GM18868 (cell line): ENCODE measurements around the gene TRIM25.
A peak's percentile ranks its signal among the peaks of the same experiment; 100 is the strongest.

Experiments
- ATAC-seq: cut with Tn5 transposase; IDR thresholded peaks from one replicate; pipeline ENCODE4 v1.9.1; 2021; ENCODE audit warnings: mild to moderate bottlenecking, moderate library complexity; ENCODE audit not compliant: unreplicated experiment

Gene TRIM25

DNA sequence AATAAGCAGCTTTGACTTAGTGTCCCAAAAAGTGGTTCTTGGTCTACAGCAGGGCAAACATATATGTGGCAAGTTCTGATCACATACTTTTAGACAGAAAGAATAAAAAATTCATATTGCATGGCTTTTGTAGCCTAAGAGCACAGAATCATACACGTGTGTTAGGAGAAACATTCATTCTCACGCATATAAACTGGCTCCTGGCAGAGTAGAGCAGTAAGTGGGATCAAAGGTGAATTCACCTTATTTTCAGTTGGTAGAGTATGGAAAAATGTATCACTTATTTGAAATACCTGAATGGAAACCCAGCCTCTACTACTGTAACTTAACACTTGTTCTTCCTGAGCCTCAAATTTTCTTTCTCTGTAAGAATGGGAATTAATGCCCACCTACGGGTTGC lies 45.1 kb downstream of the TRIM25 start:
- ATAC-seq = no peak

DNA sequence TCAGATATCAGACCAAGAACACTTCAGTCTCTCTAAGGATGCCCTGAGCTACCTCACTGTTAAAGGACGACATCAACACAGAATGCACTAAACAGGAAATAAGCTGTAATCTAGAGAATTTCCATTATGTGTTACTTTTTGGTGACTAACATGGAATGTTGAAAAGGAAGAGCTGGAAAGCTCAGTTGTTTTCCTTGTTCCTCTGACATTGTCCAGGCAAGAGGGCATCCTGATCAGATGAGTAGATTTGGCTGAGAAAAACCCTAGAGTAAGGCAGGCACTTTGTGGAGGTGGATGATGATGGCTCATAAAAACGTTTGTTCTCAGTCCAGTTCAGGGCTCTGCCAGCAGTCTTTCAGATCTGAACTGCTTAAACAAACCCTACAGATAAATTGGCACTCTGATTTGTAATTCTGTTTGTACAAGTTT lies 45.9 kb downstream of the TRIM25 start:
- no peak for ATAC-seq

DNA sequence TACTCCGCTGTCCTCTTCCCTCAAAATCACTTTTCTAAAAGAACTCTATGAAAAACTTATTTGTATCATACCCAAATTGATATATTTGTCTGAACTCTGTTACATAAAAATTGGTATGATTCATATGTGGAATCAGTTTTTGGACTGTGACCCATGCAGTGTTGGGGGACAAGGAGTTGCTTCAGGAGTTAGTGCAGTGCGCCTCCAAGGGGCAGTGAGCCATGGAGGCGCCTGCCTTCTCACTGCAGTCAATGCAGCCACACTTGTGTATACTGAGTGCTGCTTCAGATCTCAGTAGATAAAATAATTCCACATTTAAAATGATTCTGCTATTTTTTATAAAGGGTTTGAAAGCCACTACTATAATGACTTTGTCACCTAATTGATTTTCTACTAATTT lies 47.4 kb downstream of the TRIM25 start:
- peak; percentile 45 for ATAC-seq

DNA sequence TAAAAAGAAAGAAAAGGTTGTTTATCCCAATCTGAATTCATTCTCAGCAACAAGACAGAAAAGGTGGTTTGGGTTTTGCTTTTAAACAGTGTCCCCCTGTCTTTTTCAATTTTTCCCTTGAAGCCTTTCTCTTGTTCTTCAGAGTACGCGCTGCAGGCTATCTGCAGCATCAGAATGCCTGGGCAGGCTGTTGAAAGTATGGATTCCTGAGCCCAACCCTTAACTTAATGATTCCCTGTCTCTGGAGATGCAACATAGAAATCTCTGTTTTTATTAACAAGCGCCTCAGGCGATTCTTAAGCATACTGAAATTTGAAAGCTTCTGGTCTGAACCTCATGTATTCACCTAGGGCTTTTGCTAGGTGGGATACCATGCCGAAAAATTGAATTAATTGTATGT lies 47.8 kb downstream of the TRIM25 start:
- no peak for ATAC-seq

DNA sequence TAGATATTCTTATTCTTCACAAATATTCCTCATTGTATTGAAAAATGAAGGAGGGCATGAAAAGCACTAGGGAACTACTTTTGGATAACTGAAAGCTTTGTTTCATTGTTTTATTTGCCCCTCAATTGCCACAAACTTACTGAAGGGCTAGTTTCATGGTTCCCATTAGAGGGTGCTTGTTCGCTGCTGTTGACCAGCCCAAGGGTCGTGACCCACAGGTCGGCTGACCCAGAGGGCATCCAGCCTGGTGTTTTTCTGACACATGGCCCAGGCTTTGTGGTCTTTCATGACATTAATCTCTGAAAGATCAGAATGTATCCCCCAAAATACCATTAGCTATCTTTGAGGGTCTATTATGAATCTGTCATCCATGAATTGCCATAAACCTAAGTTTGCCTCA lies 49.9 kb downstream of the TRIM25 start:
- ATAC-seq = no peak

DNA sequence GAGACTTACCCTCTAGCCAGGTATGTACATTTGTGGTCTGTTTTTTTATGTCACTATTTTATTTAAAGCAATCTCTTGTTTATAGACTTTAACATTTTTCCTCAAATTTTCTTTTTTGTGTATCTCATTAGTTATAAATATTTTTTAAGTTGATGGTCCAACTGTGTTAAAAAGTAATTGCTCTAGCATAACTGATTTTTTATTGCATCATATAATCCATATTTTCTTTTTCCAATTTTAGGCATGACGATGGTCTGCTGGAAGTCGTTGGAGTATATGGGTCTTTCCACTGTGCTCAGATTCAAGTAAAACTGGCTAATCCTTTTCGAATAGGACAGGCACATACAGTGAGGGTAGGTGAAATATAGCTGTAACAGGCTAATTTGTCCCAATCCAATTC lies 52.0 kb downstream of the TRIM25 start:
- ATAC-seq = no peak

DNA sequence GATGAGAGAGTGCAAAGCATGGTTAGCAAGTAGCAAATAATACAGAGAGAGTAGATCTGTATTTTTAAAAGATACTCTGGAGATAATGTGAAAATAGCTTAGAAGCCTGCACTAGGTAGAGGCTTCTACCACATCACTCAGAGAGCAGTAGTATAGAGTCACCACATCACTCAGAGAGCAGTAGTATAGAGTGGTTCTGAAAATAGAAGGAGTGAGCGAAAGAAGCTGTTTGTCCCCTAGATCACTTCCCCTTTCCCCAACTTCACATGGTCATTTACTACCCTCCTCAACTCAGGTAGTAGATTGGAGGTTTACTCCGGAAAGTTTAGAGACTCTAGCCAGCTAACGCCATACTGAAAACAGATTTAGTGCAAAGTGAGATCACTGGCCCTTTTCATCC lies 62.8 kb downstream of the TRIM25 start:
- peak; percentile 98 for ATAC-seq

DNA sequence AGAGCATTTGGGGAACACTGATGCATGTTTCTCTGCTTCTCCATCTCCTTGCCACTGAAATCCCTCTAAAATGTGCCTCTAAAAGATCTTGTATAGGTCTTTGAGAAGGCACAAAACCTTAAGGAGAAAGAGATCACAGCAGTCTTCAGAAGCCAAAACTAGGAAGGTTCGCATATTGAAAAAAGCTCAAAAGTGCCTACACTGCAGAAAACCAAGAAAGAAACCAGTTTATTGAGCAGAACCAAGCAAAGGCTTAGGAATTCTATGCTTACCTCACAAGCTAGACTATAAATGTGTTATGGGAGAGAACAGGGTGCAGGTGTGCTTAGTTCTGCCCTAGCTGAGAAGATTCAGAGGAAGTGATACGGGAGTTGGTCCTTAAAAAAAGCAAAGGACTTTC lies 63.3 kb downstream of the TRIM25 start:
- ATAC-seq = peak; percentile 21

DNA sequence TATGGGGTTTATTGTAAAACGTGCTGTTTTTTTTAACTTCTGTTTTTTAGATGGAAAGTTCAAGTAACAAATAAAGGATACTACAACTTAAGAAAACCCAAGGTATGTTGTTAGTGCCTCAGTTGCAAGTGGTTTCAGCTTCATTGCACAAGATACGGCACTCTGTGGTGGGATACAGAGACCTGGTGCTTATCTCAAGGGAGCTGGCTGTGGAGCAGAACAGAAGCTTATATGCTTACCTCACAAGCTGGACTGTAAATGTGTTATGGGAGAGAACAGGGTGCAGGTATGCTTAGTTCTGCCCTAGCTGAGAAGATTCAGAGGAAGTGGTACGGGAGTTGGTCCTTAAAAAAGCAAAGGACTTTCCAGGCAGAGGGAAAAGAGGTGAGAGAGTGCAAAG lies 64.7 kb downstream of the TRIM25 start:
- ATAC-seq = no peak

DNA sequence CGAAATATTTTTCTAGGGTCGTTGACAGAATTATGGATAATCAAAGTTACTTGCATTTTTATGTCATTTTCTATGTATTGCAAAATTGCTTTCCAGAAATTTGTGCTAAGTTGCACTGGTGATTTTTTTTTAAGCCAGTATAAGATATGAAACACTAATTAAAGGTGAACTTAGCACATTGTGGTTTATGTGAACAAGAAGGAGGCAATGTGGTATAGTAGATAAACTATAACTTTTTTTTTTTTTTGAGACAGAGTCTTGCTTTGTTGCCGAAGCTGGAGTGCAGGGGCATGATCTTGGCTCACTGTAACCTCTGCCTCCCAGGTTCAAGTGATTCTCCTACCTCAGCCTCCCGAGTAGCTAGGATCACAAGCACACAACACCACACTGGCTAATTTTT lies 66.7 kb downstream of the TRIM25 start:
- ATAC-seq = no peak

DNA sequence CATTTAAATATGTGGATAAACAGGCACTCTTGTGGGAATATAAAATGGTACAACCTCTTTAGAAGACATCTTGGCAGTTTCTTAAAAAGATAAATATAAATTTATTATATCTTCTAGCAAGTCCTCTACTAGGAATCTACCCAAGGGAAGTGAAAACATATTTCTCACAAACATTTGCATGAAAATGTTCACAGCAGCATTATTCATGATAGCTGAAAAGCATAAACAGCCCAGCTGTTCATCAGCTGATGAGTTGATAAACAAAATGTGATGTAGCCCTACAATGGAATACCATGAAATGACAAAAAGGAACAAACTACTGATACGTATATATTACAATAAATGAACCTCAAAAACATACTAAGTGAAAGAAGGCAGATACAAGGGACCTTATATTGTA lies 67.9 kb downstream of the TRIM25 start:
- no peak for ATAC-seq

DNA sequence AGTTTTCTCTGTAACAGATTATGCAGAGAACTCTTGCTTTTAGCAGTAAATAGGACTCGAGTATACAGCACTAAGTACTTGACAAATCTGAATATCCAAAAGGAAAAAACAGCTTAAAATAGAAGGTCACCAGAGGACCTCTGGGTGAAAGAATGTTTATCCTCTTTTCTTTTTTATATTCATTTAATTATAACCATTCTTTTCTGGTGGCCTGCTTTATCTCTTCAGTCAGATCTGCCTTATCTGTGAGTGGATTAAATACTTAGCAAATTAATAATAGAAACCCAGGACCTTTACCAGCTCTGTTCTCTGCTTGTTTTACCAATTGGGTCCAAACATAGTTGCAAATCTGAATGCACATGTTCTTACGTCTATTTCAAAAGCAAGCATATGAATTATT lies 71.3 kb downstream of the TRIM25 start:
- ATAC-seq = no peak

DNA sequence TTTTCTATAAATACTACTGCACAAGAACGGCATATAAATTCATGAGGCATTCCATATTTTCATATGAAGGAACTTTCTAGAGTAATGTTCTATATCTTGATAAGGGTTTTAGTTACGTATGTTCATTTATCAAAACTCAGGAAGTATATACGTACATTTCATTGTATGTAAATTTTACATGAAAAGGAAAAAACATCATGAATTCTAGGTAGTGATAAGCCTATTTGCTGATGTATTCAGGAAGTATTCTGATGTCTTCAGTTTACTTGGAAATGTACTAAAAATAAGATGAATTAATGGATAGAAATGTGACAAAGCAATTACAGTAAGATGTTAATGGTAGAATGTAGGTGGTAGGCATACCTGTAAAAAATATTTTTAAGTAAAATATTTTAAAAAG lies 75.2 kb downstream of the TRIM25 start:
- ATAC-seq = no peak
